Coronary artery (tissue), 2 donors: ENCODE results near the gene DIP2B.

ENCODE experiments used
- DNase-seq: peaks from one replicate; pipeline ENCODE4 v3.0.0-alpha.2; 2017; ENCODE audit warnings: low spot score
- H3K27ac ChIP-seq, 2 donors: fragments of 200-600 bp; sonication (generic); one replicate each; pipeline ENCODE4 v1.5.1; 2016 to 2019
- H3K4me3 ChIP-seq: fragments of 200-600 bp; sonication (generic); 2 replicates; pipeline ENCODE4 v1.5.1; 2016; ENCODE audit warnings: mild to moderate bottlenecking, moderate library complexity
- TF ChIP-seq, protein P1 (sequence below): fragments of 200-600 bp; sonication (generic); IDR thresholded peaks from one replicate; pipeline ENCODE4 v1.5.1; 2019; ENCODE audit warnings: antibody characterized with exemption

The DIP2B gene

DNA sequence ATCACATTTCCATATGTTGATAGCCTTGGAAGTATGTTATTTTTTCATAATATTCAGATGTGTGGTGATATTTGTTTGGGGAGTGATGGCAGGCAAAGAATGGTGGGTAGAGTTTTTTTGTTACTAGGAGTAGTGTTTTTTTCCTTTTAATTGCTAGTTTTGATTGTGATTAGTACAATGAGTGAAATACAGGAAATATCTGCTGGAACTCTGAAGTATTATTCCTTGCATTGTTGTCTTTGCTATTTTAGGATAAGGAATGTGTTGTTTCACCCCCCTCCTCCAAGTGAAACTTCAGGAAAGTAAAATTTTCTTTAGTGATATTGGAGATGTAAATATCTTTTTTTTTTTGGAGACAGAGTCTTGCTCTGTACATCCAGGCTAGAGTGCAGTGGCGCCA is 105.4 kb downstream of the DIP2B start:
- TF ChIP-seq, protein P1, sequence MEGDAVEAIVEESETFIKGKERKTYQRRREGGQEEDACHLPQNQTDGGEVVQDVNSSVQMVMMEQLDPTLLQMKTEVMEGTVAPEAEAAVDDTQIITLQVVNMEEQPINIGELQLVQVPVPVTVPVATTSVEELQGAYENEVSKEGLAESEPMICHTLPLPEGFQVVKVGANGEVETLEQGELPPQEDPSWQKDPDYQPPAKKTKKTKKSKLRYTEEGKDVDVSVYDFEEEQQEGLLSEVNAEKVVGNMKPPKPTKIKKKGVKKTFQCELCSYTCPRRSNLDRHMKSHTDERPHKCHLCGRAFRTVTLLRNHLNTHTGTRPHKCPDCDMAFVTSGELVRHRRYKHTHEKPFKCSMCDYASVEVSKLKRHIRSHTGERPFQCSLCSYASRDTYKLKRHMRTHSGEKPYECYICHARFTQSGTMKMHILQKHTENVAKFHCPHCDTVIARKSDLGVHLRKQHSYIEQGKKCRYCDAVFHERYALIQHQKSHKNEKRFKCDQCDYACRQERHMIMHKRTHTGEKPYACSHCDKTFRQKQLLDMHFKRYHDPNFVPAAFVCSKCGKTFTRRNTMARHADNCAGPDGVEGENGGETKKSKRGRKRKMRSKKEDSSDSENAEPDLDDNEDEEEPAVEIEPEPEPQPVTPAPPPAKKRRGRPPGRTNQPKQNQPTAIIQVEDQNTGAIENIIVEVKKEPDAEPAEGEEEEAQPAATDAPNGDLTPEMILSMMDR: no peak
- DNase-seq: no peak
- Histone ChIP-seq H3K27ac (no peak overlapping the region), H3K4me3 (no peak overlapping the region)

DNA sequence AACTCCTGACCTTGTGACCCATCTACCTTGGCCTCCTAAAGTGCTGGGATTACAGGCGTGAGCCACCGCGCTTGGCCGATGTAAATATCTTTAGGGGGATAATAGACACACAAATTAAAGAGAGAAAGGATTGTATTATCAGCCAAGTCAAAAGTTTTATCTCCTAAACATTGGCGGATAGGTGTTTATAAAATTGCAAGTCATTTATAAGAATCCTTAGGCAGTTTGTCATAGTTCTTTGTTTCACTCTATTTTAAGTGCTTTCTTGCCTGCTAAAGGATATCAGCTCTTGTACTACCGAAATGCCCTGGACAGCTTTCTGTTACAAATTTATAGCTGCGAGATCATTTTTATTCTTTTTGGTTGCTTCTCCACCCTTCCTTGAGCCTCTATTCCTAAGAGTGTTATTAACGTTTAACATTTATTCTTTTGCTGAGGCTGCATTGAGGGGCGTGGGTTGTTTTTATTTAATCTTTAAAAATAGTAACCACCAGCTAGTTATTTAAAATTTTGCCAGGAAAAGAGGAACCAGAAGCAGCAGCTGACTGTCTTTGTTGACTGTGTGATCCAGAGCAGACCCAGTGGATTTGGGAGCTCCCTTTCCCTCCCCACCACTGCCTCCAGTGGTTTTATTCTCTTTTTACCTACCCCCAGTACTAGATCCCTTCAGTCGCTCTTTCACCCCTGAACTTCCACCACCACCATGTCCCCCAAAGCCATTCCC is 106.4 kb downstream of the DIP2B start:
- peak overlapping the region in 1 of 2 donors; percentile 4 for H3K27ac ChIP-seq
- H3K4me3 ChIP-seq: no peak overlapping the region
- TF ChIP-seq, protein P1: no peak
- DNase-seq: no peak

DNA sequence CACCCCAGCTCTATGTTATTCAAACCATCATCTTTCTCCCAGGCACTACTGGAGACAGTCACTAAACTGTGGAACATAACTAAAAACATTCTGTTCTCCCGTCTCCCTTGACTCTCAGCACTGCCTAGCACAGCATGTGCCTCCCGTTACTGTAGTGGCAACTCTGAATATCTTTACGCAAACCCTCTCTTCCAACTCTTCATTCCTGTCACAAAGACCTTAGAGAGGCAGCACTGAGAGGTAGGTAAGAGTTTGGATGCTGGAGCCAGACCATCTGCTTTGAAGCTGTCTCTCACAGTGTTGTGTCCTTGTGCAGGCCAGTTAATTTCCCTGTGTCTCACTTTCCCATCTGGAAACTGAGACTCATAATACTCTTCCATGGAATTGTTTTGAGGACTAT is 108.1 kb downstream of the DIP2B start:
- no peak for DNase-seq
- Histone ChIP-seq H3K4me3 (no peak overlapping the region), H3K27ac (no peak overlapping the region)
- TF ChIP-seq, protein P1: no peak

DNA sequence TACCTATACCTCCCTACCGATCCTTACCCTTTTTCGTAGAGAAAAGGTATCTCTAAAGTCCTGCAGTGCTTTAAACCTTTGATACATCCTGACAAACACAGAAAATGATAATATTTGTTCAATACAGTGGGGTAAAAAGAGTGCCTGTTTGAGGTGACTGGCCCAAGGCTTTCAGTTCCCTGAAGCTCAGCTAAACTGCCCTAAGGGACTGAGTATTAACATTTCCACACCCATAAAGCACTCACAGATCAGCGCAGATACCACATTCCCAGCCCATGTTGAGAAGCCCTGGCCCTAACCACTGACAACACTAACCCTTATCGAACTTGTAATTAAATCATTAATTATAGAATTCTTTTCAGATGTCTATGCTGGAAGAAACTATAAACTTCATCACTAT is 108.7 kb downstream of the DIP2B start:
- TF ChIP-seq, protein P1: no peak
- H3K4me3 ChIP-seq: no peak overlapping the region
- no peak overlapping the region for H3K27ac ChIP-seq
- no peak for DNase-seq

DNA sequence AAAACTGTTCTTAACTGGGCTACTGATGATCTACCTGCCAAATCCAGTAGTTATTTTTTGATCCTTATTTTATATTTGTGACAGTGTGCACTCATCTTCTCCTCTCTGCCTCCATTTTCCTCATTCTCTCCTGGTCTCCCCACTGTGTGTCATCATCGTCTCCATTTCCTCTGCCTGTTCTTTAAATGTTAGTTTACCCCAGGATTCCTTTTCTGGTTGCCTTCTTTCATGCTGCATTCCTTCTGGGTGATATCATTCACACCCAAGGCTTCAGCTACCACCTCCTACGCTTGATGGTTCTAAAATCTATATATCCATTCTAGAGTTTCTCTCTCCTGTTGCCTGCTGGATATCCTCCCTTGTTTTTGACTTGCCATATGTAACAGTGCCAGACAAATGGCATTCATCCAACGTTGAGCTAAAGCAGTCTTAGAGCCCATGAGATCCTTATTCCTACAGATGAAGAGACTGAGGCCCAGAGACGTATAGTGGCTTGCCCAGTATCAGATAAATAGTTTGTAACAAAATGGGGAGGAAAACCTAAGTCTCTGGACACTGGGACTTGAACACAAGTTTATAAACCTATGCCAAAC is 109.5 kb downstream of the DIP2B start:
- no peak overlapping the region for H3K4me3 ChIP-seq
- TF ChIP-seq, protein P1: no peak
- no peak overlapping the region for H3K27ac ChIP-seq
- no peak for DNase-seq

DNA sequence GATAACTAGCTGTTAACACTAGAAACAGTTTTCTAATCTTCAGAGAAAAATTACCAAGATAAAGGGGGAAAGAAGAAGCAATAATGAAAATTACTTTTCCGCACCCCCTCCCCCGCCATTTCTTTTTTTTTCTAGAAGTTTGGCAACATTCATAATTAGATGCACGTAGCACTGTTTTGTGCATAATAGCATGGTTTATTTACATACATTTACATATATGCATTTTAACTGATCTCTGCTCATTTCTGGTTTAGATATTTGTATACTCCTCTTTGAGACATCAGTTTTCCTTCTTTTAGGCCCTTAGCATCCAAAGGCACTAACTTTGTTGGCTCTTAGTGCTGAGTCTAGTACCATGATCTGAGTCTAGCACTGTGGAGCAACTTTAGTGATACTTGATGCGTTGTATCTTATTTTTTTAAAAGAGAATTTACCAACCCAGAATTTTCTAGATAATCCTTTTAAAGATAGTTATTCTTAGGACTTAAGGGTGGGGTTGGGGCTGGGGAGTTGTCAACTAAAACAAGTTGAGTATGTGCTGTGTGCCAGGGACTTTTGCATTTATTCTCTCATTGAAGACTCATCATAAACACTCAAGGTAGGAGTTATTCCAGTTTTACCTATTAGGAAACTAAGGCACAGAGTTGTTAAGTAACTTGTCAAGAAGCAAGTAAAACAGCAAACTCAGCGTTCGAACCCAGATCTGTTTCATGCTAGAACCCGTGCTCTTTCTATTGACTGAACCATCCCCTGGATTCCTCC is 110.5 kb downstream of the DIP2B start:
- Histone ChIP-seq H3K27ac (no peak overlapping the region), H3K4me3 (no peak overlapping the region)
- no peak for DNase-seq
- TF ChIP-seq, protein P1: no peak
